ENCODE results near the gene ANXA3. TPM values are rescaled to one million over a fixed set of nuclear protein-coding genes. Genes with fewer than 3 reads are reported as not detected.

Gene ANXA3
- total RNA-seq, 3 donors from 2014 or later: 37.6 to 170 (median 95.7) TPM

GRCh38 chr4:78606035-78606434 lies 54.5 kb downstream of the ANXA3 start:
- intact Hi-C loops (cut with DNase I; ENCODE audit: low total_unique reads): no loop called here
- H3K36me3 ChIP-seq: peaks cover 4% of the 10 kb centered on the region

DNA sequence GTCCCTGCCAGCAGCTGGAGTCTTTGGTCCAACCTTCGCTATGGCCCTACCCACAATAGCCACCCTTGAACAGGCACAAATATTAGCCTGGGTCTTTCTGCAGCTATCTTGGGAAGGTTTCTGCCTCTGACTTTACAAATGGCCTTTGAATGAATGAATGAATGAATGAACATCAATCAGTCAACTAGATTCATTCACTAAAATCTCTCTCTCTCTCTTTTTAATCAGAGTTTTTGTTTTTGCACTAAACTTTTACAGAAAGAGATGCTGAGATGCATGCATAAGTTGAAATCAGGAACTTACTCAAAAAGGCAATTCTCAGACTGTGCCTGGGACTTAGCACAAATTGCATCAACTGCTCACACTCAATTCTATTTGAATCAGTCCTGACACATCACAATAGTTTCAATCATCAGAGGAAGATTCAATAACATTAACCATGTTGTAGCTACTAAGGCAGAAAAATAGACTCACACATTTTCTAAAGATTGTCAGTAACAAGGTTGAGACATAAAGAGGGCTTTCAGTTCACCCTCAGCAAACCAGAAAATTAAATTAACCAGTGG lies 55.0 kb downstream of the ANXA3 start:
- Histone ChIP-seq H3K9me3 (no peaks in the 10 kb centered on the region), H3K36me3 (peaks cover 4% of the 10 kb centered on the region), H3K27me3 (no peaks in the 10 kb centered on the region), H3K27ac (no peak overlapping the region), H3K4me3 (no peak overlapping the region), H3K4me1 (no peaks in the 10 kb centered on the region)
- TF ChIP-seq CTCF (IDR thresholded peaks at IDR 0.05): no peak
- TF ChIP-seq POLR2A (IDR thresholded peaks at IDR 0.05): no peak
- no peak for TF ChIP-seq POLR2AphosphoS5 (IDR thresholded peaks at IDR 0.05)
- intact Hi-C loops (cut with DNase I; ENCODE audit: low total_unique reads): no loop called here
- no peak for DNase-seq (ENCODE audit: low spot score in 2 of 2)

More at GRCh38 chr4:78606035-78606434, 54.5 kb downstream of the ANXA3 start:
- peaks cover 0 to 2% of the 10 kb centered on the region in 2 donors for H3K4me1 ChIP-seq
- no peak overlapping the region for H3K4me3 ChIP-seq
- no peak for DNase-seq (ENCODE audit: low spot score in 2 of 2)
- H3K27ac ChIP-seq: no peak overlapping the region
- H3K9me3 ChIP-seq: no peaks in the 10 kb centered on the region
- H3K27me3 ChIP-seq: no peaks in the 10 kb centered on the region
- no peak for TF ChIP-seq CTCF (IDR thresholded peaks at IDR 0.05)
- TF ChIP-seq POLR2A (IDR thresholded peaks at IDR 0.05): no peak
- TF ChIP-seq POLR2AphosphoS5 (IDR thresholded peaks at IDR 0.05): no peak

- no peak for DNase-seq (ENCODE audit: low spot score in 2 of 2)
- Histone ChIP-seq H3K9me3 (no peaks in the 10 kb centered on the region), H3K27ac (no peak overlapping the region), H3K27me3 (no peaks in the 10 kb centered on the region), H3K4me3 (no peak overlapping the region), H3K4me1 (no peaks in the 10 kb centered on the region), H3K36me3 (peaks cover 4% of the 10 kb centered on the region)
- TF ChIP-seq POLR2A (IDR thresholded peaks at IDR 0.05) (no peak), POLR2AphosphoS5 (IDR thresholded peaks at IDR 0.05) (no peak), CTCF (IDR thresholded peaks at IDR 0.05) (no peak)
- intact Hi-C loops (cut with DNase I; ENCODE audit: low total_unique reads): no loop called here
Observed at GRCh38 chr4:78608684-78609083, 57.1 kb downstream of the ANXA3 start.

DNA sequence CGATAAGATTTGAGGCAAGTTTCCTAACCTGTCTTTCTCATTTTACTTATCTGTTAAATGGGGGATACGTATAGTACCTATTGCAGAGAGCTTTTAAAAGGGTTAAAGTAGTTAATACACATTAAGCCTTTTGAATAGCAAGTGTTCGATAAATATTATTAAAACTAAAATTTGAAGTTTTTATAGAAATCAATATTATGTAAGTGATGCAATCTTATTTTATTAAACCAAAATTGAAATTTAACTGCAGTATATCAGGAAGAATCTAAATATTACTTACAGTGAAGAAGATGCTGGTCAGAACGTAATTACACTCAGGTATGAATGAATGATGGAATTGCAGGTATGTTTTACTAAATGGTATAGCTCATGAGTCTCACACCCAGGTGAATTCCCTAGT lies 58.0 kb downstream of the ANXA3 start:
- intact Hi-C loops (cut with DNase I; ENCODE audit: low total_unique reads): no loop called here
- Histone ChIP-seq H3K4me1 (no peaks in the 10 kb centered on the region), H3K27ac (no peak overlapping the region), H3K9me3 (no peaks in the 10 kb centered on the region), H3K36me3 (no peaks in the 10 kb centered on the region), H3K4me3 (no peak overlapping the region), H3K27me3 (no peaks in the 10 kb centered on the region)
- no peak for DNase-seq (ENCODE audit: low spot score in 2 of 2)
- no peak for TF ChIP-seq POLR2AphosphoS5 (IDR thresholded peaks at IDR 0.05)
- no peak for TF ChIP-seq CTCF (IDR thresholded peaks at IDR 0.05)
- no peak for TF ChIP-seq POLR2A (IDR thresholded peaks at IDR 0.05)

DNA sequence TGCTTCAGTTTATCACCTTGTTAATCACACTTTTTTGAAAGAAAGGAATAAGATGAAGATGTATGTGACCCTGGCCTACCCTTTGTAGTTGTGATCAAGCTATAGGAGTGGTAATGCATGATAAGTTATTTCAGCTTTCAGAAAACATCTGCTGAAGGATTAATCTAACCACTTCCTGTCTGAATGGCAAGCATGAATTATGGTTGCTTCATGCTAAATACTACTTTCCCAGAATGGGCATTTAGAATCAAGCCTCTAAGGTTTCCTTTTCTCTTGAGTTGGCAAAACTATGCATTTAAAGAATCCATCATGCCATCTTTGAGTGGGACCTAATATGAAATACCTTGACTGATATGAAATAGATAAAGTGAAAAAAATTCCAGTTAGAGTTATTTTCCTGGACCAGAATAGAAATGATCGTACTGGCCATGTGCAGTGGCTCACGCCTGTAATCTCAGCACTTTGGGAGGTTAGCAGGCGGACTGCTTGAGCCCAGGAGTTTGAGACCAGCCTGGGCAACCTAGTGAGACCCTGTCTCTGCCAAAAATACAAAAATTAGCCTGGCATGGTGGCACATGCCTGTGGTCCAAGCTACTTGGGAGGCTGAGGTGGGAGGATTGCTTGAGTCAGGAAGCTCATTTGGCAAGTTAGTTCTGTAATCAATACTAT lies 59.1 kb downstream of the ANXA3 start:
- no peaks in the 10 kb centered on the region for H3K9me3 ChIP-seq
- intact Hi-C loops (cut with DNase I; ENCODE audit: low total_unique reads): loop anchor here (2.0 kb wide), 1 partner anchor 256 kb away; no protein-coding TSS in a partner anchor
- no peaks in the 10 kb centered on the region for H3K36me3 ChIP-seq
- DNase-seq (ENCODE audit: low spot score in 2 of 2): no peak
- TF ChIP-seq POLR2A (IDR thresholded peaks at IDR 0.05) (no peak), CTCF (IDR thresholded peaks at IDR 0.05) (no peak), POLR2AphosphoS5 (IDR thresholded peaks at IDR 0.05) (no peak)
- no peak overlapping the region for H3K27ac ChIP-seq
- no peaks in the 10 kb centered on the region for H3K4me1 ChIP-seq
- H3K4me3 ChIP-seq: no peak overlapping the region
- H3K27me3 ChIP-seq: no peaks in the 10 kb centered on the region

Measured in breast epithelium (tissue), 4 donors.